Measurements from ENCODE around the gene KLHL5.

- TF ChIP-seq CTCF (IDR thresholded peaks at IDR 0.05) (no peak), SIN3A (IDR thresholded peaks at IDR 0.05; ENCODE audit: borderline replicate concordance, insufficient read depth, low read depth, low read length) (no peak), POLR2AphosphoS5 (IDR thresholded peaks at IDR 0.05; ENCODE audit: low read depth, low read length) (no peak), TCF7L2 (IDR thresholded peaks at IDR 0.05; ENCODE audit: low read depth, low read length) (no peak), REST (IDR thresholded peaks at IDR 0.05; ENCODE audit: insufficient read depth in 1 of 2, low read depth in 2 of 2, low read length in 1 of 2) (no peak)
Observed at GRCh38 chr4:39097290-39097689, 35.3 kb downstream of the KLHL5 start.

Data from Panc1 (cell line).